HG03521 (cell line): Measurements from ENCODE around the gene MECR.
"Not testable (repeated sequence)": the region's sequence is repeated elsewhere in the genome, so short reads cannot be mapped to it uniquely, and the experiment has no call there.

ENCODE experiments used
- ATAC-seq: cut with Tn5 transposase; IDR thresholded peaks from one replicate; pipeline ENCODE4 v1.9.1; 2021; ENCODE audit warnings: mild to moderate bottlenecking, moderate library complexity; ENCODE audit not compliant: unreplicated experiment

MECR gene

GRCh38 chr1:29236712-29237128 is 6.0 kb upstream of the MECR start:
- no peak for ATAC-seq

GRCh38 chr1:29235955-29236711 is 5.4 kb upstream of the MECR start, which contains the start of gene PTPRU:
PTPRU (plus strand) TSS chr1:29236522; CDS start chr1:29236645, 123 bp downstream.
- peak; percentile 68 for ATAC-seq

GRCh38 chr1:29234881-29235280 is 4.1 kb upstream of the MECR start:
- not testable (repeated sequence) for ATAC-seq

GRCh38 chr1:29234471-29234870 is 3.7 kb upstream of the MECR start:
- ATAC-seq = no peak

GRCh38 chr1:29233693-29234092 is 3.0 kb upstream of the MECR start:
- no peak for ATAC-seq

GRCh38 chr1:29232387-29232786 is 1.7 kb upstream of the MECR start:
- ATAC-seq = no peak

- no peak for ATAC-seq
Observed at GRCh38 chr1:29230204-29230552, 556 bp downstream of the MECR start.

- ATAC-seq = no peak
Observed at GRCh38 chr1:29227511-29227910, 3.2 kb downstream of the MECR start.

GRCh38 chr1:29225361-29225760 is 5.4 kb downstream of the MECR start:
- no peak for ATAC-seq

- no peak for ATAC-seq
Observed at GRCh38 chr1:29224356-29224837, 6.3 kb downstream of the MECR start.

- no peak for ATAC-seq
Observed at GRCh38 chr1:29223521-29223920, 7.2 kb downstream of the MECR start.

- no peak for ATAC-seq
Observed at GRCh38 chr1:29222686-29223085, 8.0 kb downstream of the MECR start.

GRCh38 chr1:29222260-29222659 is 8.5 kb downstream of the MECR start:
- not testable (repeated sequence) for ATAC-seq

- ATAC-seq = no peak
Observed at GRCh38 chr1:29221296-29221695, 9.4 kb downstream of the MECR start.

GRCh38 chr1:29218223-29218622 is 12.5 kb downstream of the MECR start:
- no peak for ATAC-seq

- ATAC-seq = no peak
Observed at GRCh38 chr1:29217633-29218032, 13.1 kb downstream of the MECR start.

GRCh38 chr1:29213055-29213454 is 17.7 kb downstream of the MECR start:
- ATAC-seq = no peak

- no peak for ATAC-seq
Observed at GRCh38 chr1:29211086-29212030, 19.4 kb downstream of the MECR start.

GRCh38 chr1:29210278-29211085 is 20.3 kb downstream of the MECR start:
- no peak for ATAC-seq

GRCh38 chr1:29209173-29209572 is 21.6 kb downstream of the MECR start:
- ATAC-seq = no peak

- no peak for ATAC-seq
Observed at GRCh38 chr1:29208442-29208841, 22.3 kb downstream of the MECR start.
